K562 (cell line): ENCODE data around the gene MLLT3. TPM values are rescaled to one million over a fixed set of nuclear protein-coding genes. Genes with fewer than 3 reads are reported as not detected.

Experiments
- MGA ChIP-seq: fragments of 450-650 bp; IDR thresholded peaks from 2 replicates; pipeline ENCODE4 v1.6.1; 2016; ENCODE audit warnings: mild to moderate bottlenecking, moderate library complexity
- NCOA4 ChIP-seq: fragments of 450-650 bp; IDR thresholded peaks from 2 replicates; pipeline ENCODE4 v1.6.1; 2018; ENCODE audit warnings: mild to moderate bottlenecking; ENCODE audit not compliant: partially characterized antibody
- POU5F1 ChIP-seq: fragments of 150-350 bp; IDR thresholded peaks from 2 replicates; pipeline ENCODE4 v1.6.1; 2014; ENCODE audit warnings: borderline replicate concordance, low read length, low read depth, mild to moderate bottlenecking; ENCODE audit not compliant: partially characterized antibody
- PTBP1 ChIP-seq: fragments of 200-400 bp; formaldehyde crosslinking; IDR thresholded peaks from 2 replicates; pipeline ENCODE4 v1.6.1; 2017; ENCODE audit warnings: low read depth, low read length
- RBFOX2 ChIP-seq: fragments of 200-400 bp; formaldehyde crosslinking; IDR thresholded peaks from 2 replicates; pipeline ENCODE4 v1.6.1; 2017; ENCODE audit warnings: low read depth, mild to moderate bottlenecking, low read length, moderate library complexity
- RFX5 ChIP-seq: IDR thresholded peaks from 2 replicates; pipeline ENCODE4 v1.6.1; 2011; ENCODE audit warnings: low read depth, mild to moderate bottlenecking, improper control_type of control experiment, low read length
- STAT6 ChIP-seq: sonication (generic); formaldehyde crosslinking; IDR thresholded peaks from 2 replicates; pipeline ENCODE4 v1.8.1; 2023; ENCODE audit warnings: mild to moderate bottlenecking, missing genetic modification reagents
- ZC3H4 ChIP-seq: sonication (generic); formaldehyde crosslinking; IDR thresholded peaks from 2 replicates; pipeline ENCODE4 v1.9.0; 2021; ENCODE audit warnings: missing genetic modification reagents, borderline replicate concordance
- ZNF384 ChIP-seq: IDR thresholded peaks from 2 replicates; pipeline ENCODE4 v1.6.1; 2012; ENCODE audit warnings: low read depth, low read length, improper control_type of control experiment
- ZNF778 ChIP-seq: fragments of 450-650 bp; formaldehyde crosslinking; IDR thresholded peaks from 2 replicates; pipeline ENCODE4 v1.4.0; 2020; ENCODE audit warnings: mild to moderate bottlenecking, moderate library complexity
- polyA plus RNA-seq, 8 experiments: library from polyadenylated mRNA; depleted of rRNA in 4 of 8; stranded (reverse) in 5 of 8; unstranded in 3 of 8; fragments of >200 nt; fragmentation: Nextera tagmentation in 2 of 8; fragmentation: Illumina TruSeq in 1 of 8; extraction: Ambion mirVana in 2 of 8; extraction: Trizol in 1 of 8; gene quantifications; 2 replicates each; pipeline versions ENCODE4 v1.2.1 to v1.2.3, GENCODE V29; 2011 to 2014; ENCODE audit warnings: inconsistent platforms in 1 of 8, missing spikeins in 1 of 8
- total RNA-seq, 7 experiments: library from RNA; depleted of rRNA in 6 of 7; stranded (reverse); fragments of >200 nt in 6 of 7; fragmentation: Illumina TruSeq in 2 of 7; extraction: Trizol in 2 of 7; gene quantifications; 2 replicates each; pipeline versions ENCODE4 v1.2.1 to v1.2.3, GENCODE V29; 2011 to 2021; ENCODE audit warnings: low replicate concordance in 1 of 7

Gene MLLT3
- total and polyA plus RNA-seq, 9 of the 15 experiments (the other 6 are each of a cell fraction or from before 2014, with no cell fraction given), result 0.07 to 0.42 (median 0.22) TPM; not detected in 4

GRCh38 chr9:20616808-20617207 is 5.5 kb downstream of the MLLT3 start (continued):
- TF ChIP-seq MGA (no peak), POU5F1 (no peak), NCOA4 (no peak), PTBP1 (no peak), RFX5 (no peak), RBFOX2 (no peak), STAT6 (CRISPR knock-in tag) (no peak), ZNF384 (no peak), ZNF778 (CRISPR knock-in tag) (no peak), ZC3H4 (no peak)
